ENCODE results near the gene IL5. TPM values are rescaled to one million over a fixed set of nuclear protein-coding genes. Genes with fewer than 3 reads are reported as not detected.
"Not testable (repeated sequence)": the region's sequence is repeated elsewhere in the genome, so short reads cannot be mapped to it uniquely, and the experiment has no call there.

IL5 gene
- total RNA-seq, 1 experiment from 2014 or later = not detected

GRCh38 chr5:132546108-132546507 is 2.8 kb upstream of the IL5 start:
- in situ Hi-C loops (cut with HindIII; ENCODE audit: low pct_unique_long_range_greater_than_20kb, low sequenced_read_pairs) = no loop called here
- DNase-seq (ENCODE audit: low read depth, low spot score) = no peak

- DNase-seq (ENCODE audit: low read depth, low spot score) = no peak
- in situ Hi-C loops (cut with HindIII; ENCODE audit: low pct_unique_long_range_greater_than_20kb, low sequenced_read_pairs) = no loop called here
Measured at GRCh38 chr5:132540764-132541163, 2.6 kb downstream of the IL5 start.

GRCh38 chr5:132540149-132540548 is 3.2 kb downstream of the IL5 start:
- in situ Hi-C loops (cut with HindIII; ENCODE audit: low pct_unique_long_range_greater_than_20kb, low sequenced_read_pairs) = no loop called here
- DNase-seq (ENCODE audit: low read depth, low spot score) = no peak

- in situ Hi-C loops (cut with HindIII; ENCODE audit: low pct_unique_long_range_greater_than_20kb, low sequenced_read_pairs) = no loop called here
- no peak for DNase-seq (ENCODE audit: low read depth, low spot score)
Measured at GRCh38 chr5:132539716-132540115, 3.6 kb downstream of the IL5 start.

GRCh38 chr5:132530946-132531345 is 12.4 kb downstream of the IL5 start:
- in situ Hi-C loops (cut with HindIII; ENCODE audit: low pct_unique_long_range_greater_than_20kb, low sequenced_read_pairs) = no loop called here
- DNase-seq (ENCODE audit: low read depth, low spot score) = no peak

GRCh38 chr5:132528866-132529634 is 14.3 kb downstream of the IL5 start:
- DNase-seq (ENCODE audit: low read depth, low spot score) = no peak
- in situ Hi-C loops (cut with HindIII; ENCODE audit: low pct_unique_long_range_greater_than_20kb, low sequenced_read_pairs) = no loop called here

GRCh38 chr5:132528021-132528420 is 15.3 kb downstream of the IL5 start:
- DNase-seq (ENCODE audit: low read depth, low spot score) = no peak
- in situ Hi-C loops (cut with HindIII; ENCODE audit: low pct_unique_long_range_greater_than_20kb, low sequenced_read_pairs) = no loop called here

- in situ Hi-C loops (cut with HindIII; ENCODE audit: low pct_unique_long_range_greater_than_20kb, low sequenced_read_pairs) = no loop called here
- no peak for DNase-seq (ENCODE audit: low read depth, low spot score)
Measured at GRCh38 chr5:132526974-132527564, 16.3 kb downstream of the IL5 start.

GRCh38 chr5:132526290-132526973 is 16.9 kb downstream of the IL5 start:
- peak; percentile 73 for DNase-seq (ENCODE audit: low read depth, low spot score)
- in situ Hi-C loops (cut with HindIII; ENCODE audit: low pct_unique_long_range_greater_than_20kb, low sequenced_read_pairs) = no loop called here

- no peak for DNase-seq (ENCODE audit: low read depth, low spot score)
- in situ Hi-C loops (cut with HindIII; ENCODE audit: low pct_unique_long_range_greater_than_20kb, low sequenced_read_pairs) = no loop called here
Measured at GRCh38 chr5:132525299-132525724, 18.0 kb downstream of the IL5 start.

GRCh38 chr5:132524877-132525276 is 18.4 kb downstream of the IL5 start:
- DNase-seq (ENCODE audit: low read depth, low spot score); in situ Hi-C loops (cut with HindIII; ENCODE audit: low pct_unique_long_range_greater_than_20kb, low sequenced_read_pairs): not testable (repeated sequence)

- DNase-seq (ENCODE audit: low read depth, low spot score); in situ Hi-C loops (cut with HindIII; ENCODE audit: low pct_unique_long_range_greater_than_20kb, low sequenced_read_pairs): not testable (repeated sequence)
Measured at GRCh38 chr5:132522067-132522466, 21.3 kb downstream of the IL5 start.

- DNase-seq (ENCODE audit: low read depth, low spot score); in situ Hi-C loops (cut with HindIII; ENCODE audit: low pct_unique_long_range_greater_than_20kb, low sequenced_read_pairs): not testable (repeated sequence)
Measured at GRCh38 chr5:132513618-132514336, 29.5 kb downstream of the IL5 start.

- in situ Hi-C loops (cut with HindIII; ENCODE audit: low pct_unique_long_range_greater_than_20kb, low sequenced_read_pairs) = no loop called here
- DNase-seq (ENCODE audit: low read depth, low spot score) = no peak
Measured at GRCh38 chr5:132510076-132510475, 33.2 kb downstream of the IL5 start.

GRCh38 chr5:132506094-132506692 is 37.1 kb downstream of the IL5 start:
- DNase-seq (ENCODE audit: low read depth, low spot score) = peak; percentile 71
- in situ Hi-C loops (cut with HindIII; ENCODE audit: low pct_unique_long_range_greater_than_20kb, low sequenced_read_pairs) = no loop called here

GRCh38 chr5:132505641-132506040 is 37.7 kb downstream of the IL5 start:
- in situ Hi-C loops (cut with HindIII; ENCODE audit: low pct_unique_long_range_greater_than_20kb, low sequenced_read_pairs) = no loop called here

GRCh38 chr5:132504746-132505145 is 38.6 kb downstream of the IL5 start:
- DNase-seq (ENCODE audit: low read depth, low spot score) = no peak
- in situ Hi-C loops (cut with HindIII; ENCODE audit: low pct_unique_long_range_greater_than_20kb, low sequenced_read_pairs) = no loop called here

More at GRCh38 chr5:132505641-132506040, 37.7 kb downstream of the IL5 start:
- no peak for DNase-seq (ENCODE audit: low read depth, low spot score)

GRCh38 chr5:132503244-132503643 is 40.1 kb downstream of the IL5 start:
- DNase-seq (ENCODE audit: low read depth, low spot score) = no peak
- in situ Hi-C loops (cut with HindIII; ENCODE audit: low pct_unique_long_range_greater_than_20kb, low sequenced_read_pairs) = no loop called here

Data from SK-MEL-5 (cell line).